DND-41 (cell line): ENCODE measurements around the gene MEA1.

ENCODE experiments used
- ATAC-seq: fragments of 200-7000 bp; cut with Tn5 transposase; 3 replicates; pipeline ENCODE4 v1.9.1; 2021; ENCODE audit warnings: low read depth; ENCODE audit not compliant: insufficient read depth
- DNase-seq: peaks from one replicate; pipeline ENCODE4 v3.0.0-alpha.2; 2020
- H2AFZ ChIP-seq: 2 replicates; pipeline ENCODE4 v1.6.0; 2012; ENCODE audit warnings: low read depth, low read length
- H3K27ac ChIP-seq: 2 replicates; pipeline ENCODE4 v1.5.1; 2012; ENCODE audit warnings: low read length, inconsistent platforms
- H3K27me3 ChIP-seq: fragments of 200-600 bp; sonication (generic); 2 replicates; pipeline ENCODE4 v1.6.0; 2012; ENCODE audit warnings: low read length, mild to moderate bottlenecking, inconsistent platforms; ENCODE audit not compliant: insufficient read depth, poor library complexity
- H3K36me3 ChIP-seq: 2 replicates; pipeline ENCODE4 v1.5.1; 2012; ENCODE audit warnings: low read length, inconsistent platforms; ENCODE audit not compliant: insufficient read depth
- H3K4me1 ChIP-seq: 2 replicates; pipeline ENCODE4 v1.5.1; 2012; ENCODE audit warnings: mild to moderate bottlenecking, low read length; ENCODE audit not compliant: insufficient read depth
- H3K4me2 ChIP-seq: 2 replicates; pipeline ENCODE4 v1.6.0; 2012; ENCODE audit warnings: mild to moderate bottlenecking, moderate library complexity, low read length, inconsistent platforms; ENCODE audit not compliant: insufficient read depth
- H3K4me3 ChIP-seq, 2 experiments: fragments of 200-600 bp in 1 of 2; shearing (Covaris generic) in 1 of 2; 2 replicates each; pipeline ENCODE4 v1.5.1; 2012 to 2016; ENCODE audit warnings: inconsistent platforms in 2 of 2, low read length in 2 of 2, mild to moderate bottlenecking in 2 of 2, low read depth in 1 of 2, moderate library complexity in 1 of 2
- H3K79me2 ChIP-seq: 2 replicates; pipeline ENCODE4 v1.6.0; 2012; ENCODE audit warnings: low read length, inconsistent platforms; ENCODE audit not compliant: insufficient read depth
- H3K9ac ChIP-seq: 2 replicates; pipeline ENCODE4 v1.6.0; 2012; ENCODE audit warnings: low read depth, mild to moderate bottlenecking, inconsistent platforms, low read length, moderate library complexity
- H3K9me3 ChIP-seq: 2 replicates; pipeline ENCODE4 v1.5.1; 2012; ENCODE audit warnings: low read length, moderate library complexity, mild to moderate bottlenecking, inconsistent platforms; ENCODE audit not compliant: insufficient read depth, severe bottlenecking
- H4K20me1 ChIP-seq: 2 replicates; pipeline ENCODE4 v1.6.0; 2012; ENCODE audit warnings: low read length; ENCODE audit not compliant: insufficient read depth
- EZH2 ChIP-seq: IDR thresholded peaks from 3 replicates; pipeline ENCODE4 v1.6.1; 2012; ENCODE audit warnings: borderline replicate concordance, low read depth, mild to moderate bottlenecking, moderate library complexity, low read length, inconsistent platforms; ENCODE audit not compliant: severe bottlenecking
- TF ChIP-seq, protein P1 (sequence below): IDR thresholded peaks from 2 replicates; pipeline ENCODE4 v1.5.1; 2012; ENCODE audit warnings: borderline replicate concordance, low read length, moderate library complexity, mild to moderate bottlenecking; ENCODE audit not compliant: poor library complexity, severe bottlenecking; ENCODE audit errors: extremely low read depth

The MEA1 gene

DNA sequence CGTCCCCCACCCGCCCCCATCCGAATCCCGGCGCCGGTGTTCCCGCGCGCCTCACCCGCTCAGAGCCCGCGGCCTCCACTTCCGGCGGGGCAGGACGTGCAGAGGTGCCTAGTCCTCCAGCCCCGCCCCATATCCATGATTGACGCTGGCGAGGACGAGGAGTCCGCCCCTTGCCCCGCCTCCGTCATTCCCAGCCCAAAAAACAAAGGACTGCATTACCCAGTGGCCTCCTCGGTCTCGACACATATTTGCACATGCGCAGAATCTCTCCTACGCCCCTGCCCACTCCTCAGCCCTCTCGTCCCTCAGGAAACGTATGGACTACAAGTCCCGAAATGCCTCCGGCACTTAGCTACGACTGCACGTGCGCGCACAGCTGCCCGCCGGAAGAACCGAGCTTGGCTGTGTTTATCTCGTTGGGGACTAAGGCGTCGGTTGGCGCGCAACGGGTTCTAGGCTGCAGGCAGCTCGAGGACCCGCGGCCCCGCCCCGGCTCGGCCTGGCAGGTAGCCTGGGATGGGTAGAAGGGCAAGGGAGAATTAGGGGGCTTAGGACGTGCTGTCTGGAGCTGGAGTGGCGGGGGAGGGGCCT is at the start of gene MEA1, which contains the start of gene KLHDC3:
MEA1 (minus strand) TSS at position 104 of the 591 bp plus-strand sequence. CDS start 133 bp downstream, outside the sequence.
KLHDC3 (plus strand) TSS at position 407 of the 591 bp plus-strand sequence. CDS start 2,944 bp downstream, outside the sequence.
- H3K4me2 ChIP-seq: peak within 1 kb of the TSS; percentile 99
- peak within 1 kb of the TSS; percentile 90 for H3K9ac ChIP-seq
- H3K9me3 ChIP-seq: no peaks in the 10 kb centered on the region
- ATAC-seq: peak; percentile 88
- peaks cover 27% of the 10 kb centered on the region; the same call in 1 of the 2 replicates for H4K20me1 ChIP-seq
- H3K27me3 ChIP-seq: no peaks in the 10 kb centered on the region
- peak; percentile 100 for DNase-seq
- H3K36me3 ChIP-seq: peaks cover 72% of the 10 kb centered on the region
- peaks cover 69% of the 10 kb centered on the region for H3K79me2 ChIP-seq
- peaks cover 62% of the 10 kb centered on the region for H3K4me1 ChIP-seq
- peak within 1 kb of the TSS; percentile 88 for H3K27ac ChIP-seq
- no peak for TF ChIP-seq EZH2
- TF ChIP-seq, protein P1, sequence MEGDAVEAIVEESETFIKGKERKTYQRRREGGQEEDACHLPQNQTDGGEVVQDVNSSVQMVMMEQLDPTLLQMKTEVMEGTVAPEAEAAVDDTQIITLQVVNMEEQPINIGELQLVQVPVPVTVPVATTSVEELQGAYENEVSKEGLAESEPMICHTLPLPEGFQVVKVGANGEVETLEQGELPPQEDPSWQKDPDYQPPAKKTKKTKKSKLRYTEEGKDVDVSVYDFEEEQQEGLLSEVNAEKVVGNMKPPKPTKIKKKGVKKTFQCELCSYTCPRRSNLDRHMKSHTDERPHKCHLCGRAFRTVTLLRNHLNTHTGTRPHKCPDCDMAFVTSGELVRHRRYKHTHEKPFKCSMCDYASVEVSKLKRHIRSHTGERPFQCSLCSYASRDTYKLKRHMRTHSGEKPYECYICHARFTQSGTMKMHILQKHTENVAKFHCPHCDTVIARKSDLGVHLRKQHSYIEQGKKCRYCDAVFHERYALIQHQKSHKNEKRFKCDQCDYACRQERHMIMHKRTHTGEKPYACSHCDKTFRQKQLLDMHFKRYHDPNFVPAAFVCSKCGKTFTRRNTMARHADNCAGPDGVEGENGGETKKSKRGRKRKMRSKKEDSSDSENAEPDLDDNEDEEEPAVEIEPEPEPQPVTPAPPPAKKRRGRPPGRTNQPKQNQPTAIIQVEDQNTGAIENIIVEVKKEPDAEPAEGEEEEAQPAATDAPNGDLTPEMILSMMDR: no peak
- peak within 1 kb of the TSS; percentile 95 for H2AFZ ChIP-seq
- peak within 1 kb of the TSS; percentile 91 to 94 for H3K4me3 ChIP-seq

DNA sequence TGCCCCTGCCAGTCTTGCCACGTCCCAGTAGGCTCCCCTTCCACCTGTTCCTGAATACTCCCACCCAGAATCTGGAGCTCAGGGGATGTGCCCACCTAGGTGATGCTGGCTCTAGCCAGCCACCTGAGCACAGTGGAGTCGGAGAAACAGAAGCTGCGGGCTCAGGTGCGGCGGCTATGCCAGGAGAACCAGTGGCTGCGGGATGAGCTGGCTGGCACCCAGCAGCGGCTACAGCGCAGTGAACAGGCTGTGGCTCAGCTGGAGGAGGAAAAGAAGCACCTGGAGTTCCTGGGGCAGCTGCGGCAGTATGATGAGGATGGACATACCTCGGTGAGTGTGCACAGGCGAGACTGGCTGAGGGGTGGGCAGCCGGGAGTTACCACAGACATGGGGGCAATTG is 49.1 kb upstream of the MEA1 start:
- DNase-seq (no peak), ATAC-seq (no peak)
- no peak overlapping the region for H3K4me2 ChIP-seq
- no peak overlapping the region for H3K4me3 ChIP-seq
- H3K27me3 ChIP-seq: no peaks in the 10 kb centered on the region
- H3K4me1 ChIP-seq: peaks cover 27% of the 10 kb centered on the region
- H3K27ac ChIP-seq: no peak overlapping the region
- H3K9ac ChIP-seq: no peak overlapping the region
- H3K79me2 ChIP-seq: peaks cover 26% of the 10 kb centered on the region
- no peak overlapping the region for H2AFZ ChIP-seq
- H3K36me3 ChIP-seq: peaks cover 23% of the 10 kb centered on the region
- TF ChIP-seq EZH2: no peak
- TF ChIP-seq, protein P1: no peak
- no peaks in the 10 kb centered on the region for H3K9me3 ChIP-seq
- H4K20me1 ChIP-seq: 0 out of 2 replicates have a peak, but pooled peaks cover 2% of the 10 kb centered on the region

GRCh38 chr6:43061861-43062260 is 48.1 kb upstream of the MEA1 start:
- Histone ChIP-seq H3K4me2 (no peak overlapping the region), H3K4me1 (peaks cover 30% of the 10 kb centered on the region), H2AFZ (no peak overlapping the region), H3K36me3 (peaks cover 23% of the 10 kb centered on the region), H3K79me2 (peaks cover 29% of the 10 kb centered on the region), H3K9ac (no peak overlapping the region), H3K4me3 (no peak overlapping the region), H3K27me3 (no peaks in the 10 kb centered on the region), H4K20me1 (0 out of 2 replicates have a peak, but pooled peaks cover 2% of the 10 kb centered on the region), H3K9me3 (no peaks in the 10 kb centered on the region), H3K27ac (no peak overlapping the region)
- ATAC-seq (no peak), DNase-seq (no peak)
- TF ChIP-seq EZH2: no peak
- TF ChIP-seq, protein P1: no peak
